Measurements from ENCODE around the gene OSBPL3. TPM values are rescaled to one million over a fixed set of nuclear protein-coding genes. Genes with fewer than 3 reads are reported as not detected.

OSBPL3 gene
- total and polyA plus RNA-seq, 2 donors (not counting 3 experiments of a cell fraction or from before 2014, with no cell fraction given): 7.5 to 27.1 TPM

GRCh38 chr7:24854866-24855265 lies 125.1 kb downstream of the OSBPL3 start:
- BruUV-seq (replicated peaks): no TSS peak
- ChIA-PET POLR2A (no interaction called here), CTCF (no interaction called here)
- Histone ChIP-seq H3K4me1 (ENCODE audit: control insufficient read depth, extremely low read depth, insufficient read depth, low read length) (peaks cover 7% of the 10 kb centered on the region), H3K9ac (replicated peaks; ENCODE audit: extremely low read depth, insufficient read depth, low read length) (no peak overlapping the region), H3K27ac (ENCODE audit: insufficient read depth, low read depth, low read length) (no peak overlapping the region), H3K27me3 (ENCODE audit: control insufficient read depth in 2 of 2, insufficient read depth in 2 of 2, low read length in 2 of 2) (no peaks in the 10 kb centered on the region), H3K79me2 (ENCODE audit: control insufficient read depth, insufficient read depth, low read length) (no peaks in the 10 kb centered on the region), H3K9me1 (replicated peaks; ENCODE audit: control insufficient read depth, extremely low read depth, insufficient read depth, low read length) (no peaks in the 10 kb centered on the region), H2AFZ (ENCODE audit: low read depth, low read length) (no peak overlapping the region), H4K20me1 (replicated peaks; ENCODE audit: control insufficient read depth, extremely low read depth, insufficient read depth, low read length) (no peaks in the 10 kb centered on the region), H3K4me3 (replicated peaks in 1 of 3; ENCODE audit: insufficient read depth in 1 of 3, low read depth in 1 of 3, low read length in 3 of 3) (no peak overlapping the region), H3K4me2 (ENCODE audit: insufficient read depth, low read length) (no peak overlapping the region), H3K9me3 (replicated peaks; ENCODE audit: control insufficient read depth, insufficient read depth, low read length) (no peaks in the 10 kb centered on the region), H3K36me3 (ENCODE audit: control insufficient read depth in 2 of 2, extremely low read depth in 1 of 2, insufficient read depth in 2 of 2, low read length in 2 of 2) (no peaks in the 10 kb centered on the region)
- no peak for FAIRE-seq
- dilution Hi-C loops (cut with MboI; ENCODE audit: extremely low pct_ligation_motif_present, low sequenced_read_pairs): no loop called here
- no peak for DNase-seq (ENCODE audit: low read depth, low spot score)
- intact Hi-C loops (cut with micrococcal nuclease): no loop called here
- TF ChIP-seq EZH2 (IDR thresholded peaks at IDR 0.05; ENCODE audit: borderline replicate concordance, low read depth, low read length, severe bottlenecking) (no peak), FOS (IDR thresholded peaks at IDR 0.05; ENCODE audit: borderline replicate concordance, insufficient read depth, low read length) (no peak), MAX (IDR thresholded peaks at IDR 0.05; ENCODE audit: insufficient read depth, insufficient read length) (no peak)

- ChIA-PET CTCF (interaction anchor here (0.5 to 1.1 kb wide), 6 partner anchors 21 to 241 kb away, joined by 3 to 5 read pairs (median 3); no protein-coding TSS in a partner anchor), POLR2A (no interaction called here)
- H3K4me3 ChIP-seq (replicated peaks in 1 of 3; ENCODE audit: insufficient read depth in 1 of 3, low read depth in 1 of 3, low read length in 3 of 3): no peak overlapping the region
- no peak for TF ChIP-seq GATA2 (IDR thresholded peaks at IDR 0.05; ENCODE audit: insufficient read depth, insufficient read length, low read depth, low read length)
- no peak for TF ChIP-seq CTCF (IDR thresholded peaks at IDR 0.05; ENCODE audit: extremely low read depth in 1 of 2, insufficient read depth in 1 of 2, low read depth in 1 of 2, low read length in 2 of 2)
- no peak for TF ChIP-seq JUN (IDR thresholded peaks at IDR 0.05; ENCODE audit: borderline replicate concordance, insufficient read depth, insufficient read length, low read depth)
- no peak for TF ChIP-seq POLR2AphosphoS5 (IDR thresholded peaks at IDR 0.05; ENCODE audit: insufficient read depth, low read depth, low read length)
- no peak for TF ChIP-seq POLR2A (IDR thresholded peaks at IDR 0.05; ENCODE audit: low read depth, low read length)
- TF ChIP-seq FOS (IDR thresholded peaks at IDR 0.05; ENCODE audit: borderline replicate concordance, insufficient read depth, low read length): peak; percentile 78
- TF ChIP-seq MYC (IDR thresholded peaks at IDR 0.05; ENCODE audit: low read depth, low read length): no peak
- DNase-seq (ENCODE audit: low read depth, low spot score) (peak; percentile 29), FAIRE-seq (no peak)
- H4K20me1 ChIP-seq (replicated peaks; ENCODE audit: control insufficient read depth, extremely low read depth, insufficient read depth, low read length): no peaks in the 10 kb centered on the region
- H3K4me2 ChIP-seq (ENCODE audit: insufficient read depth, low read length): no peak overlapping the region
- H3K27me3 ChIP-seq (ENCODE audit: control insufficient read depth in 2 of 2, insufficient read depth in 2 of 2, low read length in 2 of 2): no peaks in the 10 kb centered on the region
- dilution Hi-C loops (cut with MboI; ENCODE audit: extremely low pct_ligation_motif_present, low sequenced_read_pairs) (no loop called here), intact Hi-C loops (cut with micrococcal nuclease) (no loop called here)
- H3K9me1 ChIP-seq (replicated peaks; ENCODE audit: control insufficient read depth, extremely low read depth, insufficient read depth, low read length): no peaks in the 10 kb centered on the region
- no TSS peak for BruUV-seq (replicated peaks)
- no peak overlapping the region for H2AFZ ChIP-seq (ENCODE audit: low read depth, low read length)
- H3K9ac ChIP-seq (replicated peaks; ENCODE audit: extremely low read depth, insufficient read depth, low read length): no peak overlapping the region
- peaks cover 7% of the 10 kb centered on the region for H3K4me1 ChIP-seq (ENCODE audit: control insufficient read depth, extremely low read depth, insufficient read depth, low read length)
- peaks cover 2 to 4% of the 10 kb centered on the region in 2 experiments for H3K36me3 ChIP-seq (ENCODE audit: control insufficient read depth in 2 of 2, extremely low read depth in 1 of 2, insufficient read depth in 2 of 2, low read length in 2 of 2)
- no peak overlapping the region for H3K27ac ChIP-seq (ENCODE audit: insufficient read depth, low read depth, low read length)
- H3K9me3 ChIP-seq (replicated peaks; ENCODE audit: control insufficient read depth, insufficient read depth, low read length): no peaks in the 10 kb centered on the region
- no peaks in the 10 kb centered on the region for H3K79me2 ChIP-seq (ENCODE audit: control insufficient read depth, insufficient read depth, low read length)
Measured at GRCh38 chr7:24851786-24852185, 128.2 kb downstream of the OSBPL3 start.

Data from endothelial cell of umbilical vein (primary cell).